Ishikawa (cell line): Measurements from ENCODE around the gene SYCP2.

ENCODE experiments used
- CEBPB ChIP-seq: IDR thresholded peaks from 2 replicates; pipeline ENCODE4 v1.6.1; 2012
- CREB1 ChIP-seq: IDR thresholded peaks from 2 replicates; pipeline ENCODE4 v1.6.1; 2012; ENCODE audit warnings: low read depth
- EGR1 ChIP-seq: IDR thresholded peaks from 2 replicates; pipeline ENCODE4 v1.6.1; 2012
- FOXM1 ChIP-seq: IDR thresholded peaks from 2 replicates; pipeline ENCODE4 v1.6.1; 2012; ENCODE audit warnings: low read depth, borderline replicate concordance
- NFIC ChIP-seq: IDR thresholded peaks from 2 replicates; pipeline ENCODE4 v1.6.1; 2012
- REST ChIP-seq: IDR thresholded peaks from 2 replicates; pipeline ENCODE4 v1.6.1; 2012; ENCODE audit warnings: low read depth, mild to moderate bottlenecking
- TAF1 ChIP-seq: IDR thresholded peaks from 2 replicates; pipeline ENCODE4 v1.6.1; 2012; ENCODE audit warnings: low read depth, mild to moderate bottlenecking
- TCF12 ChIP-seq: IDR thresholded peaks from 2 replicates; pipeline ENCODE4 v1.6.1; 2012; ENCODE audit warnings: low read depth
- TEAD4 ChIP-seq: IDR thresholded peaks from 2 replicates; pipeline ENCODE4 v1.6.1; 2012
- YY1 ChIP-seq: IDR thresholded peaks from 2 replicates; pipeline ENCODE4 v1.6.1; 2012; ENCODE audit warnings: low read depth
- ZBTB7A ChIP-seq: IDR thresholded peaks from 2 replicates; pipeline ENCODE4 v1.6.1; 2012; ENCODE audit warnings: low read depth

DNA sequence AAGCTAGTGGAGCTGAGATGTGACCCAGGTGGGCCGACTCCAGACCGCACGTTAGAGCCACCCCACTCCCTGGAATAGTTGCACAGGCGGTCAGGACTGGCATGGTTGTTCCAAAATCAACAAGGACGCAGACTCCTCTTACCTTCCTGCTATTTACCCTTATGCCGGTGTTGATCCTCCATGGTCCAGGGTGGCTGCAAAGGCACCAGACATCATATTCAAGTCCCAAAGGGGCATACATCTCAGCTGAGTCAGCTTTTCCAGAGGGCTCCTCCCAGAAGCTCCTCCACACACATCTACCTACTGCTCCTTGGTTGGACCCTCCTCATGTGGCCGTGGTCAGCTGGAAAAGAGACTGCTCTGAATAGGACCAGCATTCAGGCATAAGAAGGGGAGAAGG is 112.2 kb downstream of the SYCP2 start:
- TF ChIP-seq TEAD4 = no peak
- no peak for TF ChIP-seq TAF1
- no peak for TF ChIP-seq ZBTB7A
- no peak for TF ChIP-seq EGR1
- no peak for TF ChIP-seq NFIC
- no peak for TF ChIP-seq CREB1
- no peak for TF ChIP-seq CEBPB
- TF ChIP-seq REST = no peak
- no peak for TF ChIP-seq FOXM1
- no peak for TF ChIP-seq TCF12
- no peak for TF ChIP-seq YY1
